IPS-15b (cell line): ENCODE results near the gene ZNF184.

Experiments
- H3K27me3 ChIP-seq: one replicate; pipeline ENCODE4 v1.6.1; 2013; ENCODE audit warnings: low read length; ENCODE audit not compliant: control insufficient read depth, insufficient read depth
- H3K36me3 ChIP-seq: one replicate; pipeline ENCODE4 v1.6.1; 2013; ENCODE audit warnings: low read length; ENCODE audit not compliant: control insufficient read depth, insufficient read depth
- H3K4me1 ChIP-seq: one replicate; pipeline ENCODE4 v1.6.1; 2013; ENCODE audit warnings: mild to moderate bottlenecking, low read length; ENCODE audit not compliant: control insufficient read depth, insufficient read depth
- H3K4me3 ChIP-seq: one replicate; pipeline ENCODE4 v1.5.1; 2013; ENCODE audit warnings: low read depth, low read length
- H3K9ac ChIP-seq: one replicate; pipeline ENCODE4 v1.6.1; 2013; ENCODE audit warnings: low read depth, mild to moderate bottlenecking, low read length
- H3K9me3 ChIP-seq: one replicate; pipeline ENCODE4 v1.6.1; 2013; ENCODE audit warnings: mild to moderate bottlenecking, low read length; ENCODE audit not compliant: control insufficient read depth, insufficient read depth

The ZNF184 gene

GRCh38 chr6:27502508-27503435 is 29.9 kb upstream of the ZNF184 start:
- Histone ChIP-seq H3K4me3 (peak overlapping the region; percentile 90), H3K9ac (peak overlapping the region; percentile 48), H3K9me3 (no peaks in the 10 kb centered on the region), H3K4me1 (no peaks in the 10 kb centered on the region), H3K27me3 (no peaks in the 10 kb centered on the region), H3K36me3 (no peaks in the 10 kb centered on the region)

GRCh38 chr6:27501187-27501586 is 28.3 kb upstream of the ZNF184 start:
- no peaks in the 10 kb centered on the region for H3K4me1 ChIP-seq
- no peak overlapping the region for H3K9ac ChIP-seq
- no peaks in the 10 kb centered on the region for H3K27me3 ChIP-seq
- no peaks in the 10 kb centered on the region for H3K9me3 ChIP-seq
- no peaks in the 10 kb centered on the region for H3K36me3 ChIP-seq
- no peak overlapping the region for H3K4me3 ChIP-seq

GRCh38 chr6:27500177-27500576 is 27.3 kb upstream of the ZNF184 start:
- Histone ChIP-seq H3K27me3 (no peaks in the 10 kb centered on the region), H3K36me3 (no peaks in the 10 kb centered on the region), H3K4me1 (no peaks in the 10 kb centered on the region), H3K9ac (no peak overlapping the region), H3K4me3 (peak overlapping the region; percentile 49), H3K9me3 (no peaks in the 10 kb centered on the region)

- Histone ChIP-seq H3K36me3 (no peaks in the 10 kb centered on the region), H3K4me1 (no peaks in the 10 kb centered on the region), H3K9ac (no peak overlapping the region), H3K9me3 (no peaks in the 10 kb centered on the region), H3K27me3 (peaks cover 14% of the 10 kb centered on the region), H3K4me3 (peak overlapping the region; percentile 92)
Measured at GRCh38 chr6:27495386-27496135, 22.7 kb upstream of the ZNF184 start.

- H3K4me3 ChIP-seq, result peak overlapping the region; percentile 92
- H3K27me3 ChIP-seq, result peaks cover 14% of the 10 kb centered on the region
- no peak overlapping the region for H3K9ac ChIP-seq
- H3K9me3 ChIP-seq, result no peaks in the 10 kb centered on the region
- no peaks in the 10 kb centered on the region for H3K4me1 ChIP-seq
- no peaks in the 10 kb centered on the region for H3K36me3 ChIP-seq
Measured at GRCh38 chr6:27494987-27495385, 22.1 kb upstream of the ZNF184 start.

- no peaks in the 10 kb centered on the region for H3K9me3 ChIP-seq
- H3K36me3 ChIP-seq, result no peaks in the 10 kb centered on the region
- no peak overlapping the region for H3K9ac ChIP-seq
- H3K27me3 ChIP-seq, result peaks cover 14% of the 10 kb centered on the region
- H3K4me1 ChIP-seq, result no peaks in the 10 kb centered on the region
- no peak overlapping the region for H3K4me3 ChIP-seq
Measured at GRCh38 chr6:27494103-27494502, 21.2 kb upstream of the ZNF184 start.

- Histone ChIP-seq H3K4me1 (no peaks in the 10 kb centered on the region), H3K4me3 (no peak overlapping the region), H3K36me3 (no peaks in the 10 kb centered on the region), H3K9me3 (no peaks in the 10 kb centered on the region), H3K9ac (no peak overlapping the region), H3K27me3 (peaks cover 14% of the 10 kb centered on the region)
Measured at GRCh38 chr6:27492631-27493190, 19.8 kb upstream of the ZNF184 start.

GRCh38 chr6:27479319-27480182 is 6.6 kb upstream of the ZNF184 start:
- H3K9ac ChIP-seq, result peak overlapping the region; percentile 48
- no peaks in the 10 kb centered on the region for H3K9me3 ChIP-seq
- peaks cover 17% of the 10 kb centered on the region for H3K27me3 ChIP-seq
- peak overlapping the region; percentile 59 for H3K4me3 ChIP-seq
- no peaks in the 10 kb centered on the region for H3K4me1 ChIP-seq
- no peaks in the 10 kb centered on the region for H3K36me3 ChIP-seq

GRCh38 chr6:27478706-27479318 is 5.9 kb upstream of the ZNF184 start:
- Histone ChIP-seq H3K9ac (peak overlapping the region; percentile 48), H3K27me3 (peaks cover 17% of the 10 kb centered on the region), H3K4me3 (peak overlapping the region; percentile 59), H3K36me3 (no peaks in the 10 kb centered on the region), H3K9me3 (no peaks in the 10 kb centered on the region), H3K4me1 (no peaks in the 10 kb centered on the region)

GRCh38 chr6:27478141-27478705 is 5.3 kb upstream of the ZNF184 start:
- Histone ChIP-seq H3K9me3 (no peaks in the 10 kb centered on the region), H3K4me1 (no peaks in the 10 kb centered on the region), H3K36me3 (no peaks in the 10 kb centered on the region), H3K27me3 (peaks cover 17% of the 10 kb centered on the region), H3K9ac (peak overlapping the region; percentile 17), H3K4me3 (peak overlapping the region; percentile 59)
